ENCODE data around the gene BCKDK. TPM values are rescaled to one million over a fixed set of nuclear protein-coding genes. Genes with fewer than 3 reads are reported as not detected.

BCKDK gene
- total and polyA plus RNA-seq, 2 of the 8 experiments (the other 6 are each of a cell fraction or from before 2014, with no cell fraction given) = 49.6 to 77.1 TPM

DNA sequence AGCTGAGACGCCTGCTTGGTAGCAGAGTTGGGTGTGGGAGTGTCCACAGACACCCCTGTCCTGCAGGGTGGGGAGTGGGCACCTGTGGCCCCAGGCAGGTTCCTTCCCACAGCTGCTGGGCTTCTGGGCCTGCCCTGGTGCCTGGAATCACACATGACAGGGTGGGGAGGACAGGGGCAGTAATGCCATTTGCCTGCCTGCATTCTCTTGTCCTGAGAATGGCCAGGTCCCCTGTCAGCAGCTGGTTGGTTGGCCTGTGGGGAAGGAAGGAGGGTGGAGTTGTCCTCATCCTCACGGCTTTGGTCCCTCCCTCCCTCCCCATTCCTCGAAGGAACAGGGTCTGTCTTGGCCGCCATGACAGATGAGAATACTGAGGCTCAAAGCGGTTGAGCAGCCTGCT lies 24.6 kb upstream of the BCKDK start (continued):
- TF ChIP-seq EGR1 (IDR thresholded peaks at IDR 0.05; ENCODE audit: borderline replicate concordance, low read depth, low read length) = no peak
- no peak for TF ChIP-seq KDM1A (IDR thresholded peaks at IDR 0.05; ENCODE audit: borderline replicate concordance, low read length)
- TF ChIP-seq TAF1 (IDR thresholded peaks at IDR 0.05; ENCODE audit: low read depth, low read length) = no peak
- TF ChIP-seq NANOG (IDR thresholded peaks at IDR 0.05; ENCODE audit: insufficient read depth, low read depth, low read length, poor library complexity, severe bottlenecking) = no peak
